ENCODE measurements around the gene CKB.

DNA sequence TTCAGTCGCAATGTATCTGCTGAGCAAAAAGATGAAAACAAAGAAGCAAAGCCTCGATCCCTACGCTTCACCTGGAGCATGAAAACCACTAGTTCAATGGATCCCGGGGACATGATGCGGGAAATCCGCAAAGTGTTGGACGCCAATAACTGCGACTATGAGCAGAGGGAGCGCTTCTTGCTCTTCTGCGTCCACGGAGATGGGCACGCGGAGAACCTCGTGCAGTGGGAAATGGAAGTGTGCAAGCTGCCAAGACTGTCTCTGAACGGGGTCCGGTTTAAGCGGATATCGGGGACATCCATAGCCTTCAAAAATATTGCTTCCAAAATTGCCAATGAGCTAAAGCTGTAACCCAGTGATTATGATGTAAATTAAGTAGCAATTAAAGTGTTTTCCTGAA is 19.8 kb downstream of the CKB start:
- TF ChIP-seq POLR2AphosphoS5 (IDR thresholded peaks at IDR 0.05; ENCODE audit: low read depth, low read length) (no peak), POLR2A (IDR thresholded peaks at IDR 0.05; ENCODE audit: low read depth, low read length) (no peak), TAF1 (IDR thresholded peaks at IDR 0.05; ENCODE audit: borderline replicate concordance, low read depth, low read length) (no peak)

Data from GM12892 (cell line).